Measurements from ENCODE around the gene TCEA3.

DNA sequence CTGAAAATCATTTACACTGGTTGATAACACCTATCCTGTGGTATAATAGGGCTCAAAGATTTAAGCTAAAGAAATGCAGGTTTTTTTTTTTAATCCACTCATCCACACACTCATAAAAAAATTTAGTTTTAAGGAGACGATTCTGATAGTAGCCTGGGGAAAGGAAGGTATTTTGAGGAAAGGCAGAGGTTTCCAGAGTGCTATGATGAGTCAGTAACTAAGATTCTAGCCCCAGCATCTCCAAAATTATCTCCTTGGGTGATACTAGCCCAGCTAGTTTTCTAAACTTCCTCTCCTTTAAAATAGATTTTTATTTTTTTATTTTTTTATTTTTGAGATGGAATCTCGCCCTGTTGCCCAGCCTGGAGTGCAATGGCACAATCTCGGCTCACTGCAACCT lies 38.7 kb upstream of the TCEA3 start:
- TF ChIP-seq, protein P1, sequence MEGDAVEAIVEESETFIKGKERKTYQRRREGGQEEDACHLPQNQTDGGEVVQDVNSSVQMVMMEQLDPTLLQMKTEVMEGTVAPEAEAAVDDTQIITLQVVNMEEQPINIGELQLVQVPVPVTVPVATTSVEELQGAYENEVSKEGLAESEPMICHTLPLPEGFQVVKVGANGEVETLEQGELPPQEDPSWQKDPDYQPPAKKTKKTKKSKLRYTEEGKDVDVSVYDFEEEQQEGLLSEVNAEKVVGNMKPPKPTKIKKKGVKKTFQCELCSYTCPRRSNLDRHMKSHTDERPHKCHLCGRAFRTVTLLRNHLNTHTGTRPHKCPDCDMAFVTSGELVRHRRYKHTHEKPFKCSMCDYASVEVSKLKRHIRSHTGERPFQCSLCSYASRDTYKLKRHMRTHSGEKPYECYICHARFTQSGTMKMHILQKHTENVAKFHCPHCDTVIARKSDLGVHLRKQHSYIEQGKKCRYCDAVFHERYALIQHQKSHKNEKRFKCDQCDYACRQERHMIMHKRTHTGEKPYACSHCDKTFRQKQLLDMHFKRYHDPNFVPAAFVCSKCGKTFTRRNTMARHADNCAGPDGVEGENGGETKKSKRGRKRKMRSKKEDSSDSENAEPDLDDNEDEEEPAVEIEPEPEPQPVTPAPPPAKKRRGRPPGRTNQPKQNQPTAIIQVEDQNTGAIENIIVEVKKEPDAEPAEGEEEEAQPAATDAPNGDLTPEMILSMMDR (IDR thresholded peaks at IDR 0.05 in 4 of 5, conservative IDR thresholded peaks at IDR 0.05 in 1 of 5): no peak
- TF ChIP-seq POLR2A (IDR thresholded peaks at IDR 0.05): no peak

Data from gastrocnemius medialis (tissue), 4 donors.